ENCODE data around the gene LSM14A. TPM values are rescaled to one million over a fixed set of nuclear protein-coding genes. Genes with fewer than 3 reads are reported as not detected.

Gene LSM14A
- total and polyA plus RNA-seq, 2 of the 8 experiments (the other 6 are each of a cell fraction or from before 2014, with no cell fraction given): 117 to 195 TPM

DNA sequence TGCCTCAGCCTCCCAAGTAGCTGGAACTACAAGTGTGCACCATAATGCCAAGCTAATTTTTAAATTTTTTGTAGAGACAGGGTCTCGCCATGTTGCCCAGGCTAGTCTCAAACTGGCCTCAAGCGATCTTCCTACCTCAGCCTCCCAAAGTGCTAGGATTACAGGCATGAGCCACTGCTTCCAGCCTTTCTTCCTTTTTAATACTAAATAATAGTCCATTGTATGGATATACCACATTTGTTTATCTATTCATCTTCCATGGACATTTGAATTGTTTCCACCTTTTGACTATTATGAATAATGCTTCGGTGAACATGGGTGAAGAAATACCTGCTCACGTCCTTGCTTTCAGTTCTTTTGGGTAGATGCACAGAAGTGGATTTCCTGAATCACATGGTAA lies 106.5 kb downstream of the LSM14A start:
- Histone ChIP-seq H4K91ac (replicated peaks; ENCODE audit: insufficient read length, low read length) (no peak overlapping the region), H3K14ac (ENCODE audit: insufficient read length) (no peak overlapping the region), H2BK12ac (ENCODE audit: low read depth, low read length) (no peak overlapping the region), H2AK5ac (ENCODE audit: low read depth, low read length) (no peak overlapping the region), H3K18ac (ENCODE audit: extremely low read depth, low read length) (no peak overlapping the region), H3K4ac (replicated peaks; ENCODE audit: insufficient read length, low read depth, low read length) (no peak overlapping the region), H3K56ac (replicated peaks; ENCODE audit: insufficient read length, low read depth, low read length) (no peak overlapping the region), H2AFZ (ENCODE audit: low read length) (no peak overlapping the region), H4K5ac (ENCODE audit: insufficient read length, low read depth, low read length) (no peak overlapping the region), H2BK20ac (ENCODE audit: low read length) (no peak overlapping the region), H3K4me3 (ENCODE audit: extremely low read depth in 1 of 4, insufficient read depth in 2 of 4, low read depth in 3 of 4, low read length in 4 of 4) (no peak overlapping the region), H3K23me2 (ENCODE audit: low read depth, low read length) (peaks cover 1% of the 10 kb centered on the region; the same call in 1 of the 2 replicates), H2BK15ac (ENCODE audit: low read length) (no peak overlapping the region), H4K8ac (ENCODE audit: extremely low read depth, insufficient read depth, low read length) (no peak overlapping the region), H3K36me3 (ENCODE audit: control insufficient read depth in 2 of 4, insufficient read depth in 4 of 4, low read length in 3 of 4) (no peaks in the 10 kb centered on the region), H3K79me1 (ENCODE audit: low read depth, low read length) (peaks cover 8% of the 10 kb centered on the region), H3K27ac (ENCODE audit: low read depth, low read length) (no peak overlapping the region), H3K9ac (replicated peaks in 1 of 4; ENCODE audit: extremely low read depth in 1 of 4, low read depth in 3 of 4, low read length in 3 of 4) (no peak overlapping the region), H4K20me1 (replicated peaks in 1 of 2; ENCODE audit: control insufficient read depth in 1 of 2, insufficient read depth in 2 of 2, low read length in 2 of 2) (peaks cover 2 to 8% of the 10 kb centered on the region in 2 experiments), H3K9me3 (ENCODE audit: insufficient read depth in 2 of 2, low read depth in 1 of 2, low read length in 1 of 2) (no peaks in the 10 kb centered on the region), H3K4me1 (replicated peaks in 1 of 4; ENCODE audit: control insufficient read depth in 3 of 4, insufficient read depth in 4 of 4, low read length in 3 of 4) (no peaks in the 10 kb centered on the region), H2BK5ac (ENCODE audit: low read depth, low read length) (no peak overlapping the region), H3K4me2 (ENCODE audit: insufficient read depth in 1 of 2, low read depth in 2 of 2, low read length in 2 of 2) (no peak overlapping the region), H3K27me3 (replicated peaks in 1 of 4; ENCODE audit: control insufficient read depth in 3 of 4, extremely low read depth in 1 of 4, insufficient read depth in 3 of 4, low read length in 3 of 4) (no peaks in the 10 kb centered on the region), H3K23ac (ENCODE audit: insufficient read length) (no peak overlapping the region), H3K79me2 (ENCODE audit: control insufficient read depth in 1 of 2, insufficient read depth in 2 of 2, low read length in 2 of 2) (peaks cover 0 to 29% of the 10 kb centered on the region in 2 experiments; a peak in 2 of 4 replicates), H2BK120ac (replicated peaks; ENCODE audit: low read depth, low read length) (no peak overlapping the region)
- CTCF ChIA-PET (ENCODE audit: partially characterized antibody): interaction anchor here (0.7 kb wide), 1 partner anchor 1303 kb away, joined by 3 read pairs; no protein-coding TSS in a partner anchor
- DNase-seq (ENCODE audit: low read depth in 1 of 2, low spot score in 2 of 2) (no peak), FAIRE-seq (no peak)
- POLR2A ChIA-PET (ENCODE audit: partially characterized antibody): interaction anchor here (0.6 kb wide), 1 partner anchor 103 kb away, joined by 3 read pairs; no protein-coding TSS in a partner anchor
- 86% methylated on average over 4 of the region's 4 CpGs; no CpG with 5 or more reads in 1 of the 2 experiments for WGBS, 2 experiments (ENCODE audit: extremely low coverage in 1 of 2, insufficient coverage in 1 of 2, insufficient read length in 1 of 2, insufficient replicate concordance in 2 of 2, low coverage in 1 of 2, low lambda C conversion rate in 2 of 2, missing lambda C conversion rate in 1 of 2)
- no peak for TF ChIP-seq CTBP2 (IDR thresholded peaks at IDR 0.05; ENCODE audit: borderline replicate concordance, insufficient read depth, insufficient read length, low read length)
- no peak for TF ChIP-seq SAP30 (IDR thresholded peaks at IDR 0.05; ENCODE audit: insufficient read depth, insufficient replicate concordance, low read length)
- no peak for TF ChIP-seq RBBP5 (IDR thresholded peaks at IDR 0.05; ENCODE audit: borderline replicate concordance, low read depth, low read length)
- no peak for TF ChIP-seq EGR1 (IDR thresholded peaks at IDR 0.05; ENCODE audit: borderline replicate concordance, low read depth, low read length)
- no peak for TF ChIP-seq FOSL1 (IDR thresholded peaks at IDR 0.05; ENCODE audit: insufficient read depth, low read depth, low read length)
- no peak for TF ChIP-seq EP300 (IDR thresholded peaks at IDR 0.05; ENCODE audit: borderline replicate concordance in 1 of 2, low read depth in 2 of 2, low read length in 2 of 2)
- no peak for TF ChIP-seq KDM1A (IDR thresholded peaks at IDR 0.05; ENCODE audit: borderline replicate concordance, low read length)
- no peak for TF ChIP-seq KDM4A (IDR thresholded peaks at IDR 0.05; ENCODE audit: low read depth, low read length, severe bottlenecking)
- TF ChIP-seq USF2 (IDR thresholded peaks at IDR 0.05; ENCODE audit: low read length): no peak
- TF ChIP-seq E2F6 (IDR thresholded peaks at IDR 0.05): no peak
- TF ChIP-seq MAFK (IDR thresholded peaks at IDR 0.05; ENCODE audit: low read depth, low read length): no peak
